Limb (tissue), 2 donors: Measurements from ENCODE around the gene ANKS1B.
"Not testable (repeated sequence)": the region's sequence is repeated elsewhere in the genome, so short reads cannot be mapped to it uniquely, and the experiment has no call there.

ENCODE experiments used
- DNase-seq, 2 donors: peaks; one replicate each; pipeline ENCODE4 v3.0.0-alpha.2; 2016; ENCODE audit errors: extremely low spot score in 2 of 2

Gene ANKS1B

GRCh38 chr12:99278899-99279298 lies 705.8 kb downstream of the ANKS1B start:
- DNase-seq = no peak

- no peak for DNase-seq
Measured at GRCh38 chr12:99277591-99278379, 707.0 kb downstream of the ANKS1B start.

GRCh38 chr12:99271071-99271470 lies 713.7 kb downstream of the ANKS1B start:
- DNase-seq = no peak

GRCh38 chr12:99267038-99267437 lies 717.7 kb downstream of the ANKS1B start:
- no peak for DNase-seq

- DNase-seq = no peak
Measured at GRCh38 chr12:99265648-99266047, 719.1 kb downstream of the ANKS1B start.

GRCh38 chr12:99261256-99261655 lies 723.5 kb downstream of the ANKS1B start:
- DNase-seq = no peak

GRCh38 chr12:99260456-99260996 lies 724.2 kb downstream of the ANKS1B start:
- no peak for DNase-seq

- DNase-seq = peak; percentile 40 to 57
Measured at GRCh38 chr12:99259040-99259934, 725.4 kb downstream of the ANKS1B start.

- no peak for DNase-seq
Measured at GRCh38 chr12:99257672-99258071, 727.1 kb downstream of the ANKS1B start.

- no peak for DNase-seq
Measured at GRCh38 chr12:99253068-99253467, 731.7 kb downstream of the ANKS1B start.

GRCh38 chr12:99250091-99250490 lies 734.6 kb downstream of the ANKS1B start:
- no peak for DNase-seq

GRCh38 chr12:99249543-99249942 lies 735.2 kb downstream of the ANKS1B start:
- DNase-seq = no peak

- DNase-seq = not testable (repeated sequence)
Measured at GRCh38 chr12:99237907-99238538, 746.7 kb downstream of the ANKS1B start.

- DNase-seq = no peak
Measured at GRCh38 chr12:99235381-99235780, 749.4 kb downstream of the ANKS1B start.

- DNase-seq = no peak
Measured at GRCh38 chr12:99234702-99235101, 750.0 kb downstream of the ANKS1B start.

GRCh38 chr12:99232324-99232723 lies 752.4 kb downstream of the ANKS1B start:
- DNase-seq = no peak

GRCh38 chr12:99231031-99231430 lies 753.7 kb downstream of the ANKS1B start:
- DNase-seq = no peak

- no peak for DNase-seq
Measured at GRCh38 chr12:99224237-99224636, 760.5 kb downstream of the ANKS1B start.

GRCh38 chr12:99223579-99223978 lies 761.2 kb downstream of the ANKS1B start:
- peak in 1 of 2 donors; percentile 9 for DNase-seq

GRCh38 chr12:99213047-99213446 lies 771.7 kb downstream of the ANKS1B start:
- no peak for DNase-seq

- no peak for DNase-seq
Measured at GRCh38 chr12:99212275-99212674, 772.5 kb downstream of the ANKS1B start.

GRCh38 chr12:99205111-99205510 lies 779.6 kb downstream of the ANKS1B start:
- no peak for DNase-seq
